Hepatocyte (in vitro differentiated cells): Measurements from ENCODE around the gene BSDC1. TPM values are rescaled to one million over a fixed set of nuclear protein-coding genes. Genes with fewer than 3 reads are reported as not detected.

ENCODE experiments used
- DNase-seq: peaks from one replicate; pipeline ENCODE4 v3.0.0-alpha.2; 2016; ENCODE audit warnings: low spot score
- H2AFZ ChIP-seq: fragments of 200-600 bp; sonication (generic); 2 replicates; pipeline ENCODE4 v1.6.0; 2016; ENCODE audit warnings: antibody characterized with exemption, mild to moderate bottlenecking
- H3K27ac ChIP-seq: fragments of 200-600 bp; sonication (generic); 2 replicates; pipeline ENCODE4 v1.5.1; 2016; ENCODE audit warnings: mild to moderate bottlenecking
- H3K27me3 ChIP-seq: fragments of 200-600 bp; sonication (generic); 2 replicates; pipeline ENCODE4 v1.6.1; 2016
- H3K36me3 ChIP-seq: fragments of 200-600 bp; sonication (generic); replicated peaks from 2 replicates; pipeline ENCODE4 v1.5.1; 2016; ENCODE audit warnings: low read depth; ENCODE audit not compliant: insufficient read depth
- H3K4me1 ChIP-seq: fragments of 200-600 bp; sonication (generic); 2 replicates; pipeline ENCODE4 v1.5.1; 2016; ENCODE audit warnings: mild to moderate bottlenecking, moderate library complexity; ENCODE audit not compliant: insufficient read depth
- H3K4me2 ChIP-seq: fragments of 200-600 bp; sonication (generic); 2 replicates; pipeline ENCODE4 v1.6.0; 2016
- H3K4me3 ChIP-seq: fragments of 200-600 bp; sonication (generic); 2 replicates; pipeline ENCODE4 v1.5.1; 2016; ENCODE audit warnings: mild to moderate bottlenecking
- H3K79me2 ChIP-seq: fragments of 200-600 bp; sonication (generic); 2 replicates; pipeline ENCODE4 v1.6.0; 2017; ENCODE audit warnings: mild to moderate bottlenecking
- H3K9me2 ChIP-seq: fragments of 200-600 bp; sonication (generic); replicated peaks from 2 replicates; pipeline ENCODE4 v1.6.0; 2017; ENCODE audit warnings: mild to moderate bottlenecking; ENCODE audit not compliant: insufficient read depth
- H3K9me3 ChIP-seq: fragments of 200-600 bp; sonication (generic); 2 replicates; pipeline ENCODE4 v1.5.1; 2016; ENCODE audit warnings: low read depth, mild to moderate bottlenecking
- H4K20me1 ChIP-seq: fragments of 200-600 bp; sonication (generic); 2 replicates; pipeline ENCODE4 v1.6.0; 2016; ENCODE audit warnings: mild to moderate bottlenecking; ENCODE audit not compliant: insufficient read depth, poor library complexity, severe bottlenecking
- EZH2 ChIP-seq: fragments of 200-600 bp; sonication (generic); IDR thresholded peaks from 2 replicates; pipeline ENCODE4 v1.6.1; 2016; ENCODE audit warnings: antibody characterized with exemption, mild to moderate bottlenecking, borderline replicate concordance
- EZH2phosphoT487 ChIP-seq: fragments of 200-600 bp; sonication (generic); IDR thresholded peaks from one replicate; pipeline ENCODE4 v1.6.1; 2018; ENCODE audit warnings: antibody characterized with exemption, mild to moderate bottlenecking, low read depth, moderate library complexity; ENCODE audit not compliant: unreplicated experiment, severe bottlenecking
- WGBS: methylation state at CpG from one replicate; pipeline ENCODE4 v1.1.6; 2016; ENCODE audit warnings: low lambda C conversion rate; ENCODE audit errors: missing lambda C conversion rate; 5-methylcytosine and 5-hydroxymethylcytosine counted together
- polyA plus RNA-seq: library from polyadenylated mRNA; unstranded; fragments of >200 nt; fragmentation: Nextera tagmentation; extraction: Ambion mirVana; gene quantifications from 2 replicates; pipeline ENCODE4 v1.2.1, GENCODE V29; 2016
- total RNA-seq: library from RNA; depleted of rRNA; stranded (reverse); fragments of >200 nt; gene quantifications from 2 replicates; pipeline ENCODE4 v1.2.3, GENCODE V29; 2014
- TF ChIP-seq, protein P1 (sequence below): fragments of 200-600 bp; sonication (generic); IDR thresholded peaks from 2 replicates; pipeline ENCODE4 v1.5.1; 2016; ENCODE audit warnings: antibody characterized with exemption, mild to moderate bottlenecking; ENCODE audit not compliant: poor library complexity

Gene BSDC1
- total and polyA plus RNA-seq, 2 experiments from 2014 or later, result 56.2 to 80.5 TPM

DNA sequence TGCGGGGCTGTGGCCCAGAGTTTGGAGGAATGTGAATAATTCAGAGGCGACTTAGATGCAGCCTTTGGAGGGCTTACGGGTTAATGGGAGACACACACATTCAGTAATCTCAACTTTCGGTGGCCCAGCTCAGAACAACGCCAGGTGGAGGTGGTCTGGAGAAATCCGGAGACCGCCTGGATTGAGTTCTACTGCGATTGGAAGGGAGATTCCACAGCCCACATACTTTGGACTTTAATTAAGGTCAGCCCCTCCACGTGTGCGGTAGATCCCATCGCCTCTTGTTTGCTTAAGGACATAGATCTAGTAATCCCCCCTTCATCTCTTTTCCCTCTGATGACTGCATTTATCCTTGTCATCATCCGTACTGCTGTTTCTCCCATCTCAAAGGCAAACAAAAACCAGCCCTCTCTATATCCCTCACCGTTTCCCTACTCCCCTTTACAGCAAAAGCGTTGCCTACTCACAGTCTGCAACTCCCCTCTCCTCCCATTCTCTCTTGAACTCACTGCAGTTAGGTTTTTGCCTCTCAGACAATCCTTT lies 720 bp upstream of the BSDC1 start:
- peak overlapping the region; percentile 33 for H3K4me3 ChIP-seq
- no peaks in the 10 kb centered on the region for H3K9me3 ChIP-seq
- peaks cover 12% of the 10 kb centered on the region for H4K20me1 ChIP-seq
- no peak for DNase-seq
- under 1% methylated on average over 14 of the region's 14 CpGs for WGBS
- H3K36me3 ChIP-seq, result no peaks in the 10 kb centered on the region
- no peaks in the 10 kb centered on the region for H3K9me2 ChIP-seq
- peaks cover 21% of the 10 kb centered on the region for H3K4me1 ChIP-seq
- TF ChIP-seq EZH2phosphoT487 (no peak), EZH2 (no peak)
- TF ChIP-seq, protein P1, sequence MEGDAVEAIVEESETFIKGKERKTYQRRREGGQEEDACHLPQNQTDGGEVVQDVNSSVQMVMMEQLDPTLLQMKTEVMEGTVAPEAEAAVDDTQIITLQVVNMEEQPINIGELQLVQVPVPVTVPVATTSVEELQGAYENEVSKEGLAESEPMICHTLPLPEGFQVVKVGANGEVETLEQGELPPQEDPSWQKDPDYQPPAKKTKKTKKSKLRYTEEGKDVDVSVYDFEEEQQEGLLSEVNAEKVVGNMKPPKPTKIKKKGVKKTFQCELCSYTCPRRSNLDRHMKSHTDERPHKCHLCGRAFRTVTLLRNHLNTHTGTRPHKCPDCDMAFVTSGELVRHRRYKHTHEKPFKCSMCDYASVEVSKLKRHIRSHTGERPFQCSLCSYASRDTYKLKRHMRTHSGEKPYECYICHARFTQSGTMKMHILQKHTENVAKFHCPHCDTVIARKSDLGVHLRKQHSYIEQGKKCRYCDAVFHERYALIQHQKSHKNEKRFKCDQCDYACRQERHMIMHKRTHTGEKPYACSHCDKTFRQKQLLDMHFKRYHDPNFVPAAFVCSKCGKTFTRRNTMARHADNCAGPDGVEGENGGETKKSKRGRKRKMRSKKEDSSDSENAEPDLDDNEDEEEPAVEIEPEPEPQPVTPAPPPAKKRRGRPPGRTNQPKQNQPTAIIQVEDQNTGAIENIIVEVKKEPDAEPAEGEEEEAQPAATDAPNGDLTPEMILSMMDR, result no peak
- H2AFZ ChIP-seq, result peak overlapping the region; percentile 20
- H3K4me2 ChIP-seq, result peak overlapping the region; percentile 80
- peak overlapping the region; percentile 92 for H3K27ac ChIP-seq
- H3K27me3 ChIP-seq, result no peaks in the 10 kb centered on the region
- peaks cover 47% of the 10 kb centered on the region for H3K79me2 ChIP-seq

DNA sequence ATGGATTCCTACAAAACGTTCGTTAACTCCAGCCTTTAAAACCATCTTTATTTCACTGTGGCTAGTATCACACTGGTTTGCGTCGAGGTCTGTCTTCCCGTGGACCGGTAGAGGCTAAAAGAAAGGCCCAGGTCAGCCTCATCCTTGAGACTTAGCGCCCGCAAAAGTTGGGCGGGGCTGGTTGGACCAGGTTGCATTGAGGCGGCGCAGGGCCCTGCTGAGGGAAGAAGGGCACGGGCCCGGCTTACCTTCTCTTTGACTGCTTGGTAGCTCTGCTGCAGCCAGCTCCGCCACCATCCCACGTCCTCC lies 455 bp downstream of the BSDC1 start:
- Histone ChIP-seq H3K4me3 (peak overlapping the region; percentile 47), H3K9me2 (no peaks in the 10 kb centered on the region), H2AFZ (peak overlapping the region; percentile 18), H3K4me2 (peak overlapping the region; percentile 93), H3K9me3 (no peaks in the 10 kb centered on the region), H3K27ac (peak overlapping the region; percentile 87), H3K27me3 (no peaks in the 10 kb centered on the region), H3K4me1 (peaks cover 21% of the 10 kb centered on the region), H3K79me2 (peaks cover 55% of the 10 kb centered on the region), H3K36me3 (peaks cover 5% of the 10 kb centered on the region), H4K20me1 (peaks cover 17% of the 10 kb centered on the region)
- DNase-seq, result peak; percentile 76
- WGBS, result 3% methylated on average over 13 of the region's 15 CpGs
- no peak for TF ChIP-seq EZH2phosphoT487

DNA sequence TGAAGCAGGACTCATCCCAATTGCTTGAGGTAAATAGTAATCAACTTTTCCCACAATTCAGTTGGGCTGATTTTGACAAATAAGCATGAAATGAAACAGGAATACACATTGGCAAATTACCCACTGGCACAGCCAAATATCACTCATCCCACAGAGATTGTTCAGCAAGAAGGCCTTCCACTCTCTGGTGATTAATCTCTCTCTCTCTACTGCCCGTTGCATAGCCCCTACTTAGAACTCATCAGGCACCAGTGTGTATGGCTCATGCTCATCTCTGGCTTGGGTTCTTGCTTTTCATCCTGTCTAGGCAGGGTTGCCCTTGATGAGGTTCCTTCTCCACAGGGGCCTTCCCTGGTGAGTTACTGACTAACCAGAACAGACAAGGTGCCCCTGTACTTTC lies 1.1 kb downstream of the BSDC1 start:
- Histone ChIP-seq H3K4me2 (peak overlapping the region; percentile 93), H3K9me2 (no peaks in the 10 kb centered on the region), H3K27ac (peak overlapping the region; percentile 87), H4K20me1 (peaks cover 17% of the 10 kb centered on the region), H3K27me3 (no peaks in the 10 kb centered on the region), H3K4me3 (peak overlapping the region; percentile 47), H2AFZ (no peak overlapping the region), H3K9me3 (no peaks in the 10 kb centered on the region), H3K36me3 (peaks cover 5% of the 10 kb centered on the region), H3K4me1 (peaks cover 21% of the 10 kb centered on the region), H3K79me2 (peaks cover 57% of the 10 kb centered on the region)
- 84% methylated on average over 1 of the region's 1 CpG for WGBS
- no peak for DNase-seq
- TF ChIP-seq EZH2, result no peak
- no peak for TF ChIP-seq EZH2phosphoT487
- TF ChIP-seq, protein P1, result no peak

DNA sequence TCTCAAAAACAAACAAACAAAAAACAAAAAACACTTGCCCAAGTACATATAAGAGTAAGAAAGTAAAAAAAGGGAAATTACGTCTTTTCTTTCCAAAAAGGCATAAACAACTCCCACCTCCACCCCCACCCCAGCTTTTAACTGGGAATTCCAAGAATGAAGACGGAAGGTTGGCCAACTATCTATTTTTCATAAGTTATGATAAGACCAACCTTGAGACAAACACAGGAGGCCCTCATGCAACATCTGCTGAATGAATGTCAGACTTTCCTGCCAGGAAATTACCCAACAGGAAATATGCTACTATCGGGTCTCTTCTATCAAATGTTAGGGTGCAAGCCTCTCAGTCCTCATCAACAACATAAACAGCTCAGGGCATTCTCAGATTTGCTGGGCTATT lies 1.9 kb downstream of the BSDC1 start:
- no peak overlapping the region for H2AFZ ChIP-seq
- TF ChIP-seq, protein P1, result no peak
- TF ChIP-seq EZH2 (no peak), EZH2phosphoT487 (no peak)
- no peaks in the 10 kb centered on the region for H3K9me2 ChIP-seq
- 91% methylated on average over 3 of the region's 3 CpGs for WGBS
- no peaks in the 10 kb centered on the region for H3K27me3 ChIP-seq
- peaks cover 5% of the 10 kb centered on the region for H3K36me3 ChIP-seq
- peaks cover 17% of the 10 kb centered on the region for H4K20me1 ChIP-seq
- H3K27ac ChIP-seq, result no peak overlapping the region
- peaks cover 62% of the 10 kb centered on the region for H3K79me2 ChIP-seq
- H3K4me3 ChIP-seq, result no peak overlapping the region
- DNase-seq, result no peak
- peaks cover 21% of the 10 kb centered on the region for H3K4me1 ChIP-seq
- H3K4me2 ChIP-seq, result peak overlapping the region; percentile 93
- H3K9me3 ChIP-seq, result no peaks in the 10 kb centered on the region
